GM18520 (cell line): ENCODE data around the gene APOBEC3B.
"Not testable (repeated sequence)": the region's sequence is repeated elsewhere in the genome, so short reads cannot be mapped to it uniquely, and the experiment has no call there.

ENCODE experiments used
- ATAC-seq: cut with Tn5 transposase; IDR thresholded peaks from one replicate; pipeline ENCODE4 v1.9.1; 2021; ENCODE audit not compliant: unreplicated experiment

APOBEC3B gene

GRCh38 chr22:38950527-38951295 lies 31.4 kb upstream of the APOBEC3B start:
- no peak for ATAC-seq

DNA sequence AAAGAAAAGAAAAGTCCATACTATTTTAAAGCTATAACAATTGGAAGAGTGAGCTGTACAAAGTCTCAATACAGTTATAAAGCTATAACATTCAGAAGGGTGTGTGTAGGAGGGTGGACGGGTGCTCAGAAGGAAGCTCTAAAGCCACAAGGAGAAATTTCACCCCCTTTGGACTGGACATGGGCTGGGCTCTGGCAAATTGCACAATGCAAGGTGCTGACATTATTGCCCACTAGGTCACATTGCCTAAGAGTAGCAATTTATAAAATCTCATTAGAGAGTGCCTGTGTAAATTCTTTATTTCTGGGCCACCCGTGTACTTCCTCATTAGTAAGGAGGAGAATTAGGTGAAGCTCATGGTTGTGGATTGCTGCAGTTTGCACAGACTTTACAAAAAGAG lies 30.4 kb upstream of the APOBEC3B start:
- no peak for ATAC-seq

- no peak for ATAC-seq
Measured at GRCh38 chr22:38952281-38952993, 29.7 kb upstream of the APOBEC3B start.

DNA sequence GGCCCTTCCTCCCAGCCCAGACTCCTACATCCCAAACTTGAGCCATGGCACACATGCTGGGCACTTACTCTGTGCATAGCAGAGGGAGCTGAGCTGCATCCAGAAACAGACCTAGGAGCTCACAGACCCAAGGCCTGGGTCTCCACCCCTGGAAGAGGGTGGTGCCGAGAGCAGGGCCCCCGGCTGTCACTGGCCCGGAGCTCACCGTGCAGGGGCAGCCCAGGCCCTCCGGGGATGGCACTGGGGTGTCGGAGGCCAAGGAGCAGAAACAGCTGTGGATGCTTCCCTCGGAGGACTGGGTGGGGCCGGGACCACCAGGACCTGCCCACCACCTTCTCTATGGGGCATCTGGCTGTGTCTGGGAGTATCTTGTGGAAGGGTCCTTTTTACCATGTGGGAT lies 29.1 kb upstream of the APOBEC3B start:
- no peak for ATAC-seq

- ATAC-seq = peak; percentile 77
Measured at GRCh38 chr22:38953577-38954413, 28.4 kb upstream of the APOBEC3B start.

GRCh38 chr22:38954414-38955043 lies 27.6 kb upstream of the APOBEC3B start:
- ATAC-seq = no peak

DNA sequence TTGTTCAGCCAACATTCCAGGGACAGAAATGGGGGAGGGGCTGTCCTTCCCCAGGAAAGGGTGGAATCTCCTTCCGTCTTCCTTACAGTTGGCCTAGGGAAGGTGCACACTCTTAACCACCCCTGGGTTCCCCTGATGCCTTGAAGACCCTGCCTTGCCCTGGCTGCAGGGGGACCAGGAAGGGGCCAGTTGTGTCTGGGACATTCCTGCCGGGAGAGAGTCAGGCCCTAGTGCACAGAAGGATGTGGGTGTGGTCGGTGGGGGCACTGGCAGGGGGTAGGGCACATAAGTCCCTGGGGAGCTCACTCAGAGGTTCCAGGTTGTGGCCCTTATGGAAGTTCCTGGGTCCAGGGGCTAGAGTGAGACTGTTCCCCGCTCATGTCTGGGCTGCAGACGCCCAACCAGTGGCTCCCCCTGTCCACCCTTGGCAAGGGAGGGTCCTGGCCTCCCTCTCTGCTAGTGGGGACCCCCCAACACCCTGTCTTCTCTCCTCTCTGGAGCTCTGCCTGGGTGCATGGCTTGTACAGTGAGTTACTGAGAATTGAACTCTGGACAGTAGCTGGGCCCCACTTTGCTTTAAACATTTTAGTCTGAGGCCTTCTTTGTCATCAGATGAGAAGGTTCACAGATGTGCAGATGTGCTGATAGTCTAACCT lies 26.8 kb upstream of the APOBEC3B start:
- no peak for ATAC-seq

DNA sequence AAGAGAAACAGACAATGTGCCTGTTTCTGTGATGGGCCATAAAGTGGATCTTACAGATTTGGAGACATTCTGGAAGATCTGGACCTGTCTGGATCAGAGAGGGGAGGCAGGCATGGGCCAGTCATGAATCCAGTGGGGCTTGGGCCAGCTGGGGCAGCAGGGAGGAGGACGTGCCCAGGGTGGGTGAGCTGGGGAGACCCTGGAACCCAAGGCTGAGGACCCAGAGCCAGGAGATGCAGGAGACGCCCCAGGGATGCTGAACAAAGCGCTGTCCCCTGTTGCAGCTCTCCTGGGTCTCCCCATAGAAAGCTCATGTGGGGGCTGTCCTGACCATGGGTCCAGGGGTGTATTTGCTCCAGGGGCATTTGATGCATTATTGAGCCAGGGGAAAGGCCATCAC lies 26.2 kb upstream of the APOBEC3B start:
- no peak for ATAC-seq

DNA sequence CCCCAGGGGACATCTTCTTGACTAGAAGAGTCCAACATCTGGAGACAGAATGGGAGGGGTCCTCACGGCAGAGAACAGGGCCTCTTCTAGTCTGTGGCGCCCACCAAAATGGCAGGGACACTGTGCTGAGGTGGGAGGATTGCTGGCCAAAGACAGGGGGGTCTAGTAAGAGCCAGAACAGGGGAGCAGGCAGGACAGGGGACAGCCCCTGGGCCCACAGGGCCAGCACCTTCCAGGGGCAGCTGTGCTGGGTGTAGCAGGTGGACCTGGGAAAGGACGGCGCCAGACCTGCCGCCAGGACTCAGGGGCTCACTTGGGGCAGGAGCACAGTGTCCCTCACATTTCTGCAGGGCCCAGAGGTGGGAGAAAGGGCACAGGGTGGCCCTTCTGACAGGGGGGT lies 25.6 kb upstream of the APOBEC3B start:
- ATAC-seq = no peak

DNA sequence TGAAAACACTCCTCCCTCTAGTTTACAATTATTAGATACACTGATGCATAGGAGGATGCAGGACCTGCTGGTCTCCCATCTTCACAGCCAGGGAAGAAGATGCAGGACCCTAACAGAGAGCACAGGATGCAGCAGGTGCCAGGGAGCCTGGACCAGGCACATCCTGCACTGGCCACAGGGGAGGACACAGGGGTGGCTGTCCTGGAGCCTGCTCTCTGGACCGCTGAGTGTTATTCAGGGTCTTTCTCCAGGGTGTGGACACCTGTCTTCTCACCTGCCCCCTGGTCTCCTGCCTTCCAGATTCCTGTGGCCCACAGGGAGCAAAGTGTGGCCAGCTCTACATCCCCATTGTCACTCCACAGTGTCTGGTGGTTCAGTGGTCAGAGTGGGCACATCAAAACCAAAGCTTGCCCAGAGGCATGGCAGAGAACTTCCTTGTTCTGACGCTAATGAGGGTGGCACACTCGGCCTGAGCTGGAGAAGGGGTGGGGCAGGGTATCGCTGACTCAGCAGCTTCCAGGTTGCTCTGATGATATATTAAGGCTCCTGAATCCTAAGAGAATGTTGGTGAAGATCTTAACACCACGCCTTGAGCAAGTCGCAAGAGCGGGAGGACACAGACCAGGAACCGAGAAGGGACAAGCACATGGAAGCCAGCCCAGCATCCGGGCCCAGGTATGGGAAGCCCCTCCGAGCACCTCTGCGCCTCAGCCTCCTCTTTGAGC lies 24.9 kb upstream of the APOBEC3B start, which contains the start of gene APOBEC3A:
Gene APOBEC3A, plus strand, starts transcription at position 564 of the 725 bp plus-strand sequence. Its CDS starts 83 bp downstream, at position 647.
- ATAC-seq = no peak

- ATAC-seq = no peak
Measured at GRCh38 chr22:38957808-38958650, 24.1 kb upstream of the APOBEC3B start.

DNA sequence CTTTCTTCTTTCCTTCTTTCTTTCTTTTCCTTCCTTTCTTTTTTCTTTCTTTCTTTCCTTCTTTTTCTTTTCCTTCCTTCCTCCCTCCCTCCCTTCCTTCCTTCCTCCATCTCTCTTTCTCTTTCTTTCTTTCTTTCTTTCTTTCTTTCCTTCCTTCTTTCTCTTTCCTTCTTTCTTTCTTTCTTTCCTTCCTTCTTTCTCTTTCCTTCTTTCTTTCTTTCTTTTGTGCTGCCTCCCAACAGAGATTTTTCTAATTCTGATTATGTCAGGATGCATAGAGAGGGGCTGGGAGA lies 23.6 kb upstream of the APOBEC3B start:
- not testable (repeated sequence) for ATAC-seq

GRCh38 chr22:38959590-38959989 lies 22.6 kb upstream of the APOBEC3B start:
- no peak for ATAC-seq

GRCh38 chr22:38960673-38961072 lies 21.5 kb upstream of the APOBEC3B start:
- ATAC-seq = not testable (repeated sequence)

GRCh38 chr22:38963291-38963738 lies 18.8 kb upstream of the APOBEC3B start:
- ATAC-seq = not testable (repeated sequence)

DNA sequence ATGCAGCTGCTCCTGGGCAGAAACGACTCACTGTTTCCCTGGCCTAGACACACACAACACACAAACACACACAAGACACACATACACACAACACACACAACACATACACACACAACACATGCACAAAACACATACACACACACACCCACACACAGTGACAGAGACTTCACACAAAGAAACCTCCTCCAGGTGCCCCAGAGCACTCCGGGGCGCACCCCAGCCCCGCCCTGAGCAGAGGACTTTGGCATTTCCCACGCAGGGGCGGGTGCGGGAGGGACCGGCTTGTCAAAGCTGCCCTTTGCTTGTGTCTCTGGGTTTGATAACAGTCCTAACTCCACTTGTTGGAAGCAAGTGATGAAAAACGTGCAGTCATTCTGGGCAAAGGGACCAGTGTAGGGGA lies 18.3 kb upstream of the APOBEC3B start:
- no peak for ATAC-seq

DNA sequence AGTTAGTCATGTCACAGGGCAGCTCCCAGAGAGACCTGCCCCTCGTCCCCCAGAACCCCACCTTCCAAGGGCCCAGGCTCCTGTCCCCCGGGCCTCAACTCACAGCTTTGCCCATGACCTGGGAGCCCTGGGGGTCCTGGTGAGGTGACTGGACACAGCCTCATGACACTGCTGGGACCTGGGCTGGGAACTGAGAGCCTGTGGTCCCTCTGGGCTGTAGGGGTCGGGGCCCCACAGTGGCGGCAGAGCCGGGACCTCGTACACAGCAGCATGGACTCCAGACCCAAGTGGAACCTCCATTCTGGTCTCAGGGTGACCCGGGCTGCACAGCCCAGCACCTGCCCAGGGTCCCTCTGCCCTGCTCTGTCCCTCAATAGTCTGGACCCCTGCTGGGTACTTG lies 17.8 kb upstream of the APOBEC3B start:
- ATAC-seq = no peak

DNA sequence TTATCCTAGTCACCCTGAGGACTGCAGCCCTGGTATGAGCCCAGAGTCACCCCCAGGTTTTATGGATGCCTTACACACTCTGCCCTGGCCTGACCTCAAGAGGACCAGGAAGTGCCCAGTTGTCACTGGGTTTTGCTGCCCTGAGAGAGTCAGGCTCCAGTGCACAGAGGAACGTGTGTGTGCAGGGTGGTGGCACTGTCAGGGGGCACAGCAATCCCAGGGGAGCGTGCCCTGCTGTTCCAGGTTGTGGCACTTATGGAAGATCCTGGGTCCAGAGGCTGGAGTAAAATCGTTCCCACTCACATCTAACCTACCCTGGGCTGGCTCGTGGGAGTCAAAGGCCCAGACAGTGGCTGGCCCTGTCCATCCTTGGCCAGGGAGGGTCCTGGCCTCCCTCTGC lies 17.2 kb upstream of the APOBEC3B start:
- ATAC-seq = no peak
